CD4-positive, alpha-beta memory T cell (primary cell): ENCODE results near the gene FAM229A. TPM values are rescaled to one million over a fixed set of nuclear protein-coding genes. Genes with fewer than 3 reads are reported as not detected.
A peak's percentile ranks its signal among the peaks of the same experiment; 100 is the strongest.

Experiments
- CTCF ChIA-PET: fragments of 350-600 bp; sonication (Branson Sonifier 250); formaldehyde crosslinking; loops from one replicate; lab custom pipeline; 2021; ENCODE audit warnings: inconsistent platforms; ENCODE audit not compliant: partially characterized antibody; lab: Charles Lee
- POLR2A ChIA-PET: fragments of 350-600 bp; sonication (Branson Sonifier 250); formaldehyde crosslinking; loops from one replicate; lab custom pipeline; 2021; ENCODE audit not compliant: partially characterized antibody; lab: Charles Lee
- DNase-seq, 5 donors: peaks; one replicate each; pipeline versions ENCODE4 v3.0.0 to v3.0.0-alpha.2; 2020 to 2022; ENCODE audit warnings: mixed read lengths in 1 of 5
- H3K27ac ChIP-seq: one replicate; pipeline ENCODE4 v1.7.0; 2013; ENCODE audit warnings: low read depth, low read length
- H3K27me3 ChIP-seq: 2 replicates; pipeline ENCODE4 v1.7.0; 2013; ENCODE audit warnings: mild to moderate bottlenecking, low read length, moderate library complexity; ENCODE audit not compliant: insufficient read depth
- H3K36me3 ChIP-seq: 2 replicates; pipeline ENCODE4 v1.7.0; 2013; ENCODE audit warnings: mild to moderate bottlenecking, low read length, moderate library complexity; ENCODE audit not compliant: insufficient read depth
- H3K4me1 ChIP-seq: 2 replicates; pipeline ENCODE4 v1.7.0; 2013; ENCODE audit warnings: mild to moderate bottlenecking, low read length, moderate library complexity; ENCODE audit not compliant: insufficient read depth
- H3K4me3 ChIP-seq, 2 donors: one replicate each; pipeline ENCODE4 v1.7.0; 2013; ENCODE audit warnings: low read length in 2 of 2, mild to moderate bottlenecking in 1 of 2
- H3K9me3 ChIP-seq, 2 donors: one replicate each; pipeline ENCODE4 v1.7.0; 2013; ENCODE audit warnings: low read length in 2 of 2, control low read depth in 1 of 2; ENCODE audit not compliant: control insufficient read depth in 1 of 2
- H3K27ac Mint-ChIP-seq, 7 donors: one replicate each; pipeline ENCODE4 v1.8.0; 2020 to 2021; ENCODE audit warnings: mixed read lengths in 7 of 7, mild to moderate bottlenecking in 6 of 7, inconsistent platforms in 3 of 7, moderate library complexity in 3 of 7
- H3K27me3 Mint-ChIP-seq, 2 donors: one replicate each; pipeline ENCODE4 v1.8.0; 2020 to 2021; ENCODE audit warnings: mixed read lengths in 2 of 2
- H3K36me3 Mint-ChIP-seq, 2 donors: one replicate each; pipeline ENCODE4 v1.8.0; 2020 to 2021; ENCODE audit warnings: mixed read lengths in 2 of 2, inconsistent platforms in 1 of 2, mild to moderate bottlenecking in 1 of 2
- H3K4me1 Mint-ChIP-seq, 4 donors: one replicate each; pipeline ENCODE4 v1.8.0; 2020 to 2021; ENCODE audit warnings: mixed read lengths in 4 of 4, mild to moderate bottlenecking in 1 of 4
- H3K4me3 Mint-ChIP-seq, 8 donors: one replicate each; pipeline ENCODE4 v1.8.0; 2020 to 2021; ENCODE audit warnings: mixed read lengths in 8 of 8, mild to moderate bottlenecking in 7 of 8, moderate library complexity in 6 of 8, inconsistent platforms in 3 of 8
- H3K9me3 Mint-ChIP-seq, 8 donors: one replicate each; pipeline ENCODE4 v1.8.0; 2020 to 2021; ENCODE audit warnings: mixed read lengths in 8 of 8, mild to moderate bottlenecking in 5 of 8, inconsistent platforms in 3 of 8, moderate library complexity in 1 of 8
- intact Hi-C: fragments of 100-400 bp; cut with micrococcal nuclease; formaldehyde crosslinking; loops from one replicate; pipeline ENCODE4 v1.15.1; 2023
- polyA plus RNA-seq, 2 donors: library from polyadenylated mRNA; unstranded; fragments of 300-500 nt; fragmentation: Illumina TruSeq; gene quantifications; one replicate each; pipeline ENCODE4 v1.2.3, GENCODE V29; 2021
- total RNA-seq, 2 experiments: library from RNA; stranded (reverse); gene quantifications; one replicate each; pipeline ENCODE4 v1.2.3, GENCODE V29; 2021

FAM229A gene, protein sequence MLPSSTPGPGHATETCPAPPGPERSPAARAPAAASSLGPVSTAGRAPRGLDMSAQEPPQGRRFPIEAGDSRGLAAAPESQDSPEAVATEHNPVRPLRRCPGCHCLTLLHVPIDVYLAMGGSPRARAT
- 10 to 100 TPM; 32.2 to 34.6 TPM for total RNA-seq
- under 1 TPM in 1 of 2 donors, not detected in 1; 0.39 TPM for polyA plus RNA-seq

- Mint-ChIP-seq H3K27ac (peak within 1 kb of the TSS in 4 of 7 donors; percentile 2 to 52 (median 16)), H3K36me3 (peaks cover 17 to 43% of the 10 kb centered on the region in 2 donors), H3K27me3 (peaks cover 3% of the 10 kb centered on the region in 2 donors), H3K4me1 (peaks cover 11 to 31% (median 21%) of the 10 kb centered on the region in 4 donors), H3K4me3 (peak within 1 kb of the TSS in 7 of 8 donors; percentile 42 to 70 (median 57)), H3K9me3 (peaks cover 0 to 4% (median 0%) of the 10 kb centered on the region in 8 donors)
- CTCF ChIA-PET, result interaction anchor here (0.6 to 1.8 kb wide), 3 partner anchors 8 to 148 kb away, joined by 3 to 8 read pairs (median 3); no protein-coding TSS in a partner anchor
- no peak within 1 kb of the TSS for H3K27ac ChIP-seq
- H3K9me3 ChIP-seq, result no peaks in the 10 kb centered on the region
- peaks cover 34% of the 10 kb centered on the region for H3K36me3 ChIP-seq
- intact Hi-C loops, result no loop called here
- POLR2A ChIA-PET, result interaction anchor here (0.6 to 2.0 kb wide), 4 partner anchors 27 to 290 kb away, joined by 3 to 7 read pairs (median 4); partner anchors contain the start of genes MARCKSL1 and TMEM39B
- no peak for DNase-seq
- H3K4me1 ChIP-seq, result peaks cover 18% of the 10 kb centered on the region
- peak within 1 kb of the TSS in 1 of 2 donors; percentile 10 for H3K4me3 ChIP-seq
- H3K27me3 ChIP-seq, result no peaks in the 10 kb centered on the region
Measured at GRCh38 chr1:32362474-32363313, at the start of gene FAM229A, which contains the start of gene TSSK3. Gene FAM229A, minus strand, starts transcription at chr1:32362485. Its CDS starts 394 bp downstream, at chr1:32362091. Gene TSSK3, plus strand, starts transcription at chr1:32362539. Its CDS starts 163 bp downstream, at chr1:32362702.

DNA sequence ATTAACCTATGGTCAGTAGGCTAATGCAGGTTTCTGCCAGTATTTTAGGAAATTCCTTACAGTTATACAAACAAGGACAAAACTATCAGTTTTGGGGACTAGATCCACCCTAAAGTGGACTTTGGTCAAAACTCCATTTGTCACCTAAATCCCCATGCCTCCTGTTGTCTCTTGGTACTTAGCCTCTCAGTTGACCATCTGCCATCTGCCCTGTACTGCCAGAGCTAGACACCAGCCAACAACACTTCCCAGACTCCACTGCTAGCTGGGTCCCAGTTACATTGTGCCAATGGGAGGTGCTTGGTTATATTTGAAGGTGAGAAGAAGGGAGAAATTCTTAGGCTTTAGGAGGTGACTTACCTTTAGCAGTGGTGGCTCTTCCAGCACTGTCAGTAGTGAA lies 49.0 kb upstream of the FAM229A start:
- no peaks in the 10 kb centered on the region for H3K9me3 Mint-ChIP-seq
- peaks cover 5 to 9% of the 10 kb centered on the region in 2 donors for H3K27me3 Mint-ChIP-seq
- no peak overlapping the region for H3K4me3 ChIP-seq
- ChIA-PET POLR2A (interaction anchor here (0.9 kb wide), 1 partner anchor 17 kb away, joined by 3 read pairs; the partner anchor contains the start of gene BSDC1), CTCF (interaction anchor here (0.9 to 4.3 kb wide), 6 partner anchors 9 to 186 kb away, joined by 3 to 40 read pairs (median 3); partner anchors contain the start of gene BSDC1)
- H3K27ac ChIP-seq, result no peak overlapping the region
- H3K27ac Mint-ChIP-seq, result no peak overlapping the region
- no peaks in the 10 kb centered on the region for H3K36me3 Mint-ChIP-seq
- no peaks in the 10 kb centered on the region for H3K4me1 ChIP-seq
- H3K27me3 ChIP-seq, result no peaks in the 10 kb centered on the region
- intact Hi-C loops, result loop anchor here (5.0 kb wide), 2 partner anchors 749 to 849 kb away; no protein-coding TSS in a partner anchor
- H3K9me3 ChIP-seq, result no peaks in the 10 kb centered on the region
- peaks cover 2 to 3% (median 3%) of the 10 kb centered on the region in 4 donors for H3K4me1 Mint-ChIP-seq
- H3K36me3 ChIP-seq, result no peaks in the 10 kb centered on the region
- no peak for DNase-seq
- H3K4me3 Mint-ChIP-seq, result no peak overlapping the region

GRCh38 chr1:32406629-32407111 lies 44.4 kb upstream of the FAM229A start:
- Mint-ChIP-seq H3K4me1 (no peaks in the 10 kb centered on the region), H3K36me3 (no peaks in the 10 kb centered on the region), H3K4me3 (no peak overlapping the region), H3K27ac (no peak overlapping the region), H3K27me3 (peaks cover 1 to 2% of the 10 kb centered on the region in 2 donors), H3K9me3 (no peaks in the 10 kb centered on the region)
- no peak for DNase-seq
- intact Hi-C loops, result no loop called here
- CTCF ChIA-PET, result no interaction called here
- Histone ChIP-seq H3K36me3 (no peaks in the 10 kb centered on the region), H3K4me1 (no peaks in the 10 kb centered on the region), H3K27me3 (no peaks in the 10 kb centered on the region), H3K4me3 (no peak overlapping the region), H3K9me3 (no peaks in the 10 kb centered on the region), H3K27ac (no peak overlapping the region)
- POLR2A ChIA-PET, result no interaction called here

DNA sequence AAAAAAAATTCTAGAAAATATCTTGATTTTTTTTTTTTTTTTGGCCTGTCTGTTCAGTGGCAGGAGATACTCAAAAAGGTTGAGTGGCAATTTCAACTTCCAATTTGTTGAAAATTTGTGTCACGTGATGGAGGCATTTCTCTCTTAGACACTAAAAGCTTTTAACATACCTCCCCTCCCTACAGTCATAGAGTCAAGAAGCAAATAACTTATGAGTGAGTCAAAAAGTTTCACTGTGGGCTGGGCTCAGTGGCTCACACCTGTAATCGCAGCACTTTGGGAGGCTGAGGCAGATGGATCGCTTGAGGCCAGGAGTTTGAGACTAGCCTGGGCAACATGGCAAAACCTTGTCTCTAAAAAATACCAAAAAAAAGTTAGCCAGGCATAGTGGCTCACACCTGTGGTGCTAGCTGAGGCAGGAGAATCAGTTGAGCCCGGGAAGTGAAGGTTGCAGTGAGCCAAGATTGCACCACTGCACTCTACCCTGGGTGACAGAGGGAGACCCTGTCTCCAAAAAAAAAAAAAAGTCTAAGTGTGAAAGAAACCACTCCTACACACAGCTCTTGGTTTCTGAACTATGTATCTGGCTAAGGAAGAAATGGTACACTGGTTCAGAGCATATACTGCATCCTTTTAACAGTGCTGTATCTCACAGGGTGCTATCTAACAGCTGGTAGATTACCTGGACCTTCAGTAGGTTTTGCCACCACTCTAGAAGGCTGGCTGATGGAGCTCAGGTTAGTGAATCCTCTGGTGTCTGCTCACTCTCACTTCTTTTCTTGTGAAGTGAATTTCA lies 43.6 kb upstream of the FAM229A start:
- Mint-ChIP-seq H3K36me3 (no peaks in the 10 kb centered on the region), H3K4me3 (no peak overlapping the region), H3K9me3 (no peaks in the 10 kb centered on the region), H3K4me1 (no peaks in the 10 kb centered on the region), H3K27me3 (no peaks in the 10 kb centered on the region), H3K27ac (no peak overlapping the region)
- no peaks in the 10 kb centered on the region for H3K4me1 ChIP-seq
- H3K4me3 ChIP-seq, result no peak overlapping the region
- no peak overlapping the region for H3K27ac ChIP-seq
- no peaks in the 10 kb centered on the region for H3K36me3 ChIP-seq
- H3K9me3 ChIP-seq, result no peaks in the 10 kb centered on the region
- ChIA-PET POLR2A (no interaction called here), CTCF (interaction anchor here (1.1 to 1.6 kb wide), 2 partner anchors 8 to 190 kb away, joined by 4 to 6 read pairs; no protein-coding TSS in a partner anchor)
- intact Hi-C loops, result no loop called here
- no peaks in the 10 kb centered on the region for H3K27me3 ChIP-seq
- DNase-seq, result no peak

DNA sequence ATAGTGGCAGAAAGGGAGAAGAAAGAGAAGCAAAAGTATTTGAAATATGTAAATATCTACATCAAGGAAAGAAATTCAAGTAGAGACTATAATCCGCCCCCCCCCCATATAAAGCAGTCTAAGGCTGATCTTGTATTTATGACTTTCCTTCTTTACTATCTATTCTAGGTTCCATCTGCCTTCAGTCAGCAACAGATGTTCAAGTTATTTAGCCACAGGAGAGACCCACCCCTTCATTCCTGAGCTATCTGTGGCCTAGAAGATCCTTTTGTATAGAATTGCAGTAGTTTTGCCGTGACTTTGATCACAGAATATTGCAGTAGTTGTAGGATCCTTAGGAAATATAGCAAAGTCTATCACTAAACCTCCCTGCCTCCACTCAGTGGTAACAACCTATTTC lies 42.7 kb upstream of the FAM229A start:
- no peak for DNase-seq
- intact Hi-C loops, result no loop called here
- ChIA-PET POLR2A (no interaction called here), CTCF (interaction anchor here (0.6 to 1.6 kb wide), 3 partner anchors 9 to 461 kb away, joined by 3 to 6 read pairs (median 4); no protein-coding TSS in a partner anchor)
- H3K9me3 Mint-ChIP-seq, result no peaks in the 10 kb centered on the region
- Histone ChIP-seq H3K4me3 (no peak overlapping the region), H3K9me3 (no peaks in the 10 kb centered on the region), H3K4me1 (no peaks in the 10 kb centered on the region), H3K36me3 (no peaks in the 10 kb centered on the region), H3K27me3 (no peaks in the 10 kb centered on the region), H3K27ac (no peak overlapping the region)
- no peak overlapping the region for H3K4me3 Mint-ChIP-seq
- no peaks in the 10 kb centered on the region for H3K36me3 Mint-ChIP-seq
- H3K27ac Mint-ChIP-seq, result no peak overlapping the region
- peaks cover 0 to 2% of the 10 kb centered on the region in 2 donors for H3K27me3 Mint-ChIP-seq
- H3K4me1 Mint-ChIP-seq, result peaks cover 0 to 1% (median 0%) of the 10 kb centered on the region in 4 donors

DNA sequence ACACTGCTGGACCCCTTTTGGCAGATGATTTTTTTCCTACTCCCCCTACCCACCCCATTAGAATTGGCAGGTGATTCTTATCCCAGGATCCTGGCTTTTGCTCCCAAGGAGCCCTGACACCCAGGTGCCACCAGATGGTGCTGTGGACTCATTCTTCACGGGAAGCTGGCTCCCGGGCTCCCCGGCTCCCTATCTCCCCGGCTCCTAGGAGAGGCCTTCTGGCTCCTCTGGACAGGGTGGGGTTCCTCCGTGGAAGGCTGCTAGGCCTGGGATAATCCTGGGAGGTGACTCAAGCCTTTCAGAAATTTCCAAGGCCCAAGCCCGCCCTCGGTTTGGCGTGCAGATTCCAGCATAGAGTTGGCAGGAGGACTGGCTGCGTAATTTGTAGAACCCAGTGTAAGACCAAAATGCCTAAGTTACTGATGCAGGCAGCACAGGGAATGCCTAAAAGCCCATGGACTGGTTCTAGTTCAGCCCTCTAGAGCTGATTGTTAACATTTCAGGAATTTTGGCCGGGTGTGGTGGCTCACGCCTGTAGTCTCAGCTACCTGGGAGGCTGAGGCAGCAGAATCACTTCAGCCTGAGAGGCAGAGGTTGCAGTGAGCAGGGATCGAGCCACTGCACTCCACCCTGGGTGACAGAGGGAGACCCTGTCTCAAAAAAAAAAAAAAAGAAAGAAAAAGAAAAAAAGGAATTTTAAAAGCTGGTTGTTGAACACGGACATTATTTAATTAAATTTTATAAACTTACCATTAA lies 38.8 kb upstream of the FAM229A start:
- H3K4me1 Mint-ChIP-seq, result peaks cover 0 to 1% (median 0%) of the 10 kb centered on the region in 4 donors
- Histone ChIP-seq H3K4me3 (no peak overlapping the region), H3K36me3 (no peaks in the 10 kb centered on the region), H3K9me3 (no peaks in the 10 kb centered on the region), H3K27ac (no peak overlapping the region), H3K27me3 (no peaks in the 10 kb centered on the region), H3K4me1 (no peaks in the 10 kb centered on the region)
- H3K4me3 Mint-ChIP-seq, result peak overlapping the region in 1 of 8 donors; percentile 54
- H3K36me3 Mint-ChIP-seq, result no peaks in the 10 kb centered on the region
- CTCF ChIA-PET, result interaction anchor here (0.8 to 4.4 kb wide), 19 partner anchors 9 to 422 kb away, joined by 3 to 40 read pairs (median 4); no protein-coding TSS in a partner anchor
- peak overlapping the region in 1 of 7 donors; percentile 5 for H3K27ac Mint-ChIP-seq
- DNase-seq, result peak in 4 of 5 donors; percentile 28 to 48 (median 35)
- POLR2A ChIA-PET, result interaction anchor here (0.5 to 1.3 kb wide), 6 partner anchors 16 to 187 kb away, joined by 3 to 4 read pairs (median 3); partner anchors contain the start of gene MARCKSL1
- H3K9me3 Mint-ChIP-seq, result no peaks in the 10 kb centered on the region
- peaks cover 1 to 2% of the 10 kb centered on the region in 2 donors for H3K27me3 Mint-ChIP-seq
- intact Hi-C loops, result loop anchor here (1.0 to 2.0 kb wide), 2 partner anchors 13 to 472 kb away; no protein-coding TSS in a partner anchor
